SU-DHL-6 (cell line): ENCODE data around the gene MUC2.
"Not testable (repeated sequence)": the region's sequence is repeated elsewhere in the genome, so short reads cannot be mapped to it uniquely, and the experiment has no call there.

Source experiments
- H2AFZ ChIP-seq: fragments of 200-600 bp; sonication (generic); 2 replicates; pipeline ENCODE4 v1.6.1; 2014; ENCODE audit warnings: low read depth, mild to moderate bottlenecking, moderate library complexity, mixed read lengths, antibody characterized with exemption, low read length; ENCODE audit not compliant: severe bottlenecking
- H3F3A ChIP-seq: fragments of 200-600 bp; shearing (Covaris generic); 2 replicates; pipeline ENCODE4 v1.6.0; 2016; ENCODE audit warnings: antibody characterized with exemption, mild to moderate bottlenecking; ENCODE audit not compliant: insufficient read depth
- H3K27ac ChIP-seq: fragments of 200-600 bp; sonication (generic); 2 replicates; pipeline ENCODE4 v1.5.1; 2016; ENCODE audit warnings: low read depth, mild to moderate bottlenecking, low read length, moderate library complexity, mixed read lengths
- H3K27me3 ChIP-seq: fragments of 200-600 bp; sonication (generic), shearing (Covaris generic); 2 replicates; pipeline ENCODE4 v1.6.0; 2014; ENCODE audit warnings: mild to moderate bottlenecking, low read length
- H3K36me3 ChIP-seq: fragments of 200-600 bp; sonication (generic); 2 replicates; pipeline ENCODE4 v1.6.1; 2014; ENCODE audit warnings: mild to moderate bottlenecking, low read length, mixed read lengths
- H3K4me2 ChIP-seq: fragments of 300-600, 200-600 bp; shearing (Covaris generic), sonication (generic); 2 replicates; pipeline ENCODE4 v1.6.0; 2014; ENCODE audit warnings: low read length, low read depth, mild to moderate bottlenecking; ENCODE audit not compliant: poor library complexity, severe bottlenecking
- H3K4me3 ChIP-seq: fragments of 200-600 bp; sonication (generic); 2 replicates; pipeline ENCODE4 v1.5.1; 2014; ENCODE audit warnings: antibody characterized with exemption, low read length, mild to moderate bottlenecking, mixed read lengths; ENCODE audit not compliant: insufficient read depth, poor library complexity, severe bottlenecking
- H3K79me2 ChIP-seq: fragments of 200-600 bp; sonication (generic); 2 replicates; pipeline ENCODE4 v1.6.1; 2014; ENCODE audit warnings: mild to moderate bottlenecking, low read length, moderate library complexity; ENCODE audit not compliant: insufficient read depth
- H3K9ac ChIP-seq: fragments of 200-600 bp; sonication (generic); 2 replicates; pipeline ENCODE4 v1.7.0; 2014; ENCODE audit warnings: mild to moderate bottlenecking, low read length
- H3K9me2 ChIP-seq: fragments of 200-600 bp; sonication (generic); replicated peaks from 2 replicates; pipeline ENCODE4 v1.6.1; 2014; ENCODE audit warnings: low read length; ENCODE audit not compliant: insufficient read depth
- H3K9me3 ChIP-seq: fragments of 200-600 bp; sonication (generic); 2 replicates; pipeline ENCODE4 v1.6.1; 2014; ENCODE audit warnings: low read length, mixed read lengths; ENCODE audit not compliant: insufficient read depth
- H4K20me1 ChIP-seq: fragments of 200-600 bp; sonication (generic); 2 replicates; pipeline ENCODE4 v1.6.1; 2014; ENCODE audit warnings: low read depth, mild to moderate bottlenecking, antibody characterized with exemption, low read length, moderate library complexity, mixed read lengths
- CTCF ChIP-seq: fragments of 200-600 bp; sonication (generic); IDR thresholded peaks from one replicate; pipeline ENCODE4 v1.5.1; 2017; ENCODE audit warnings: antibody characterized with exemption, mild to moderate bottlenecking, low read length, moderate library complexity; ENCODE audit not compliant: insufficient read depth, poor library complexity, severe bottlenecking
- EZH2phosphoT487 ChIP-seq: fragments of 200-600 bp; sonication (generic), shearing (Covaris generic); conservative IDR thresholded peaks from 2 replicates; pipeline ENCODE4 v1.6.1; 2018; ENCODE audit warnings: mild to moderate bottlenecking, antibody characterized with exemption, low read length, moderate library complexity, mixed read lengths

Gene MUC2

GRCh38 chr11:1111545-1112212, 37.0 kb downstream of the MUC2 start:
- TF ChIP-seq EZH2phosphoT487 (no peak), CTCF (no peak)
- Histone ChIP-seq H3K4me3 (no peak overlapping the region), H4K20me1 (no peaks in the 10 kb centered on the region), H3K27ac (no peak overlapping the region), H3K27me3 (no peaks in the 10 kb centered on the region), H3K9me2 (no peaks in the 10 kb centered on the region), H3K4me2 (no peak overlapping the region), H3K36me3 (no peaks in the 10 kb centered on the region), H3K9me3 (no peaks in the 10 kb centered on the region), H3K79me2 (no peaks in the 10 kb centered on the region), H2AFZ (no peak overlapping the region), H3F3A (no peaks in the 10 kb centered on the region), H3K9ac (no peak overlapping the region)

- Histone ChIP-seq H3K36me3 (no peaks in the 10 kb centered on the region), H3K4me3 (no peak overlapping the region), H4K20me1 (no peaks in the 10 kb centered on the region), H3K27ac (no peak overlapping the region), H3K9me3 (no peaks in the 10 kb centered on the region), H3K4me2 (no peak overlapping the region), H3K9me2 (no peaks in the 10 kb centered on the region), H3K27me3 (no peaks in the 10 kb centered on the region), H3F3A (no peaks in the 10 kb centered on the region), H2AFZ (no peak overlapping the region), H3K9ac (no peak overlapping the region), H3K79me2 (no peaks in the 10 kb centered on the region)
- no peak for TF ChIP-seq CTCF
- TF ChIP-seq EZH2phosphoT487: no peak
These were observed 37.9 kb downstream of the MUC2 start for GRCh38 chr11:1112351-1113191.

- Histone ChIP-seq H4K20me1 (no peaks in the 10 kb centered on the region), H3K27ac (no peak overlapping the region)
These were observed 38.9 kb downstream of the MUC2 start for GRCh38 chr11:1113405-1114201.

GRCh38 chr11:1115292-1115691, 40.6 kb downstream of the MUC2 start:
- not testable (repeated sequence) for H4K20me1 ChIP-seq, H3K9me3 ChIP-seq, H3K9me2 ChIP-seq, H3K79me2 ChIP-seq, H3K4me2 ChIP-seq, H3K36me3 ChIP-seq, H2AFZ ChIP-seq, H3K27me3 ChIP-seq, H3K9ac ChIP-seq, H3K27ac ChIP-seq, H3K4me3 ChIP-seq, H3F3A ChIP-seq

More at GRCh38 chr11:1113405-1114201, 38.9 kb downstream of the MUC2 start:
- Histone ChIP-seq H3K4me3 (no peak overlapping the region), H3K9ac (no peak overlapping the region), H3K9me3 (no peaks in the 10 kb centered on the region), H3K36me3 (no peaks in the 10 kb centered on the region), H3K79me2 (no peaks in the 10 kb centered on the region), H3K27me3 (no peaks in the 10 kb centered on the region), H3K4me2 (no peak overlapping the region), H3F3A (no peaks in the 10 kb centered on the region), H3K9me2 (no peaks in the 10 kb centered on the region), H2AFZ (no peak overlapping the region)
- TF ChIP-seq EZH2phosphoT487 (no peak), CTCF (no peak)
